Ecto neural progenitor cell (in vitro differentiated cells): ENCODE data around the gene PDCL2.
A peak's percentile ranks its signal among the peaks of the same experiment; 100 is the strongest.
"Not testable (repeated sequence)": the region's sequence is repeated elsewhere in the genome, so short reads cannot be mapped to it uniquely, and the experiment has no call there.

Source experiments
- DNase-seq: peaks from one replicate; pipeline ENCODE4 v3.0.0-alpha.2; 2018; ENCODE audit warnings: low spot score

PDCL2 gene, protein sequence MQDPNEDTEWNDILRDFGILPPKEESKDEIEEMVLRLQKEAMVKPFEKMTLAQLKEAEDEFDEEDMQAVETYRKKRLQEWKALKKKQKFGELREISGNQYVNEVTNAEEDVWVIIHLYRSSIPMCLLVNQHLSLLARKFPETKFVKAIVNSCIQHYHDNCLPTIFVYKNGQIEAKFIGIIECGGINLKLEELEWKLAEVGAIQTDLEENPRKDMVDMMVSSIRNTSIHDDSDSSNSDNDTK

DNA sequence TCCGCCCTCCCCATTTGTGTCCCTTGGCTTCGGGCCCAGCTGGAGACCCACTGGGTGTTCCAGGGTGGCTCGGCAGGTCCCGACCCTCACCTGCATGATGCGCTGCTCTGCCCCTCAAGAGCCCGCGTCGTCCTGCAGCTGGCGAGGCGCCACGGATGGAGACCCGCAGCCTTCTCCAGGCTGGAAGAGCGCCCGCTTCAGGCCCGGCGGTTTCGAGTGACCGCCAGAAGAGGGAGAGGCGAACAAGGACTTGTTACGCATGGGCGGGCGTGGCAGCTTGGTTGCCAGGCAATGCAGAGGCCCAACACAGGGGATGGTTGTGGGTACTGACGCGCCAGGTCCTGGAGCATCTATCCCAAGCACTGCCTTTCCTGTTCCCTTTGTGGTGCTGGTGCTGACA lies at the start of gene PDCL2:
PDCL2 (minus strand) TSS at position 232 of the 400 bp plus-strand sequence; CDS start at position 96, 136 bp downstream.
- DNase-seq: no peak

- peak; percentile 55 for DNase-seq
These were observed 45.3 kb upstream of the PDCL2 start for GRCh38 chr4:55637272-55637820.

DNA sequence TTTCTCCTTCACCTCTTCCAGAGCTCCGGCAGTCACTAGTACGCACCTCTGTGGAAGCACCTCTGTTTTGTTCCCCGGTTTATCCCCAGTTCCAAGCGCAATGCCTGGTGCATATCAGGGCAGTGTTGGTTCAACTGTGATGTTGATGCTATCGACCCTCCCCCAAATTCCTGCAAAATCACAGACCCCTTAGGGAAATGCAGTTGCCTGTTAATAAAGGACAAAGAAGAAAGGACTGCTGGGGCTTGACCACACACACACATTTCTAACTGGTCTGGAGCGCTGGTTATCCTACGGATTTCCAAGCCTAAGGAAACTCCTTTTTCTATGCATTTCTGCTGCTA lies 44.6 kb upstream of the PDCL2 start:
- DNase-seq: no peak

DNA sequence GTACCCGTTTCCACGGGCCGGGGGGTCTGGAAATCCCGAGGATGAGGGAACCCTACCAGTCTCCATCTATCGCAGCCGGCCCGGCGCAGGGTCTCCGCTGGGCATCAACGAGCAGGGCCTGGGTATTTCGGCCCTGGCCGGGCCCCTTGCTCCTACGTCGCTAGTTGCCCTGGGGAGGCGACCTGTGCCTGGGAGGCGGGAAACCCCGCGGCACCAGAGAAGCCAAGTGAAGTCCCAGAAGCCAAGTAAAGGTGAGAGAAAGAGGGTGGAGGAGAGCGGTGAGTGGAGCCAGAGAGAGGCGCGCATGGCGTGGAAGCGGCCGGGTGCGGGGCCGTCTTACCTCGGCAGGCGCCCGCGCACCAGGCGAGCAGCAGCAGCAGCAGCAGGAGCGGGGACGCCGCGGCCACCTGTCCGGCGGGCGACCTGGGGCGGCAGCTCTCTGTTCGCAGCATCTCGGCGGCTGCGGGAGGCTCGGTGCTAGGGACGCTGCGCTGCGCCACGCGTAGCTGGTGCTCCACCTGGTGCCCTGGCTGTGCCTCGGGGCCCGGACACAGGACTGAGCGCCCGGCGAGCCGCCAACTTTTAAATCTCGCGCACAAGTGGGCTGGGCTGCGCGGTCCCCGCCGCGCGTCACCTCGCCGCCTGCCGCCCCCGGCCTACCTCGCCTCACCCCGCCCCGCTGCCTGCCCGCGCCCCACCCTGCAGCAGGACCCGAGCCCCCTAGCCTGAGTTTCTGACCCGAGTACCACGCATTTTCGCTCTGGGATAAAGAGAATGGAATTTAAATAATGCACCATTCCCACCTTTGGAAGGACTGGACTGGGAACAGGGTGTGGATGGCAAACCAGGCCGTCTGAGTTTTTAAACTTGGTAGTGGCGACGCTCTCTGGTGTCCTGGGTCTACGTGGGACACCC lies 44.0 kb upstream of the PDCL2 start, which contains the start of gene NMU:
NMU (minus strand) TSS at position 558 of the 915 bp plus-strand sequence; CDS start at position 452, 106 bp downstream.
- DNase-seq: peak; percentile 73

GRCh38 chr4:55635282-55635681 lies 43.2 kb upstream of the PDCL2 start:
- DNase-seq: no peak

DNA sequence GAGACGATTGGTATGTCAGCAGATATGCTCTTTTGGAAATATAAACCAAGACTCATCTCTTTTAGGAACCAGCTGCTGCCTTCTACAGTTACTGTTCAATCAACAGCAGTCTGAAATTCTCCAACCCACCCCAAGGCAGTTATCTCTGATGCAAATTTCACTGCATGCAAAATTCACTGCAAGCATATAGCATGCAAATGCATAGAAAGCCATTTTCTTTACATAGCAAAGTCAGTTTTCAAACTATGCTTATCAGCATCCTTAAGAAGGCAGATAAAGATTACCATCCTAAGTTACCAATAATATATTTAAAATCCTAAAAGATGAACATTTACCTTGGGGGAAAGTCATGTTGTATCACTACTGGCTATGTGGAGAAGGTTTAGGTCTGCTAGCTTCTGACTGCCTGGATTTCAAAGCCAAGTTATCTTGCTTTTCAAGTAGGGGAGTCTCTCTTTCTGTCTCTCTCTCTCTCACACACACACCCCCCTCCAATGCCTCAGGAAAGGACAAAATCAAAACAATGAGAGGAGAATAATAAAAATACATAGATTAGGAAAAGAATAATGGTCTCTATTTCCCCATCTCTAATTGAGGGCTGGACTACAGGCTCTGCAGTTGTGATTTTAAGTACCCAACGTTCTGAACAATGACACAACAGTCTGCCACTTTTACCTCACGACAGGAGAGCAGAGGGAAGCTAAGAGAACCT lies 42.5 kb upstream of the PDCL2 start:
- DNase-seq: no peak

DNA sequence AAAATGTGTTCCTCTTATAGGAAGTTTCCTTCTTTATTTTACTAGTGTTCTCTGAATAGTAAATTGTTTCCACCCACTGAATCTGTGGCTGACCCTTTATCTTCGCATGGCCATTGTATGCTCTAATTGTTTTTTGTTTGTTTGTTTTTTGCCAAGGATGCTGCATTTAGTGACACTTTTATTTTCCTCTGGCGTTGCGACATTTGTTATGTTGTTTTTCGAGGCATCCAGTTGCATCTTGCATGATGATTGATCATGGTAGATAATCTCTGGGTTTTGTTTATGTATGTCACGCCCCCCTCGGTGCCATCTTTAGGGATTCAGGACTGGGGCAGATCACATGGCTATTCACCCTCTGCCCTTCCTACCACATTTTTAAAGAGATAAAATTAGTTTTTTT lies 41.9 kb upstream of the PDCL2 start:
- no peak for DNase-seq

DNA sequence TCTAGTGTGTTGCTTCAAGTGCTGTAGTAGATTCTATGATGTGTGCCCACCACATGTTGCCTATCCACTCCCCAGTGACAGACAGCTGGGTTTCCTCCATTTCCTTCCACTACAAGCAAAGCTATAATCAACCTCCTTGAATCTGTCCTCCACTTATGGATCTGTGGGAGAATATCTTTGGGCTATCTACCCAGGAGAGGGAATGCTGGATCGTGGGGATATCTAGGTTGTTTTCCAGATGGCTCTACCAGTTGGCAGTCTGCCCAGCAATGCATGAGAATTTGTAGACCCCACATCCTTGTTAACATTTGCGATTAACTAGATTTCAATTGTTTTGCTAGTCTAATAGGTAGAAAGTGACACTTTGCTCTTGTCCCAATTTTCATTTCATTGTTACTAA lies 33.8 kb upstream of the PDCL2 start:
- no peak for DNase-seq

DNA sequence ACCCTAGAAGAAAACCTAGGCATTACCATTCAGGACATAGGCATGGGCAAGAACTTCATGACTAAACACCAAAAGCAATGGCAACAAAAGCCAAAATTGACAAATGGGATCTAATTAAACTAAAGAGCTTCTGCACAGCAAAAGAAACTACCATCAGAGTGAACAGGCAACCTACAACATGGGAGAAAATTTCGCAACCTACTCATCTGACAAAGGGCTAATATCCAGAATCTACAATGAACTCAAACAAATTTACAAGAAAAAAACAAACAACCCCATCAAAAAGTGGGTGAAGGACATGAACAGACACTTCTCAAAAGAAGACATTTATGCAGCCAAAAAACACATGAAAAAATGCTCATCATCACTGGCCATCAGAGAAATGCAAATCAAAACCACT lies 32.0 kb upstream of the PDCL2 start:
- DNase-seq: not testable (repeated sequence)

- no peak for DNase-seq
These were observed 26.6 kb upstream of the PDCL2 start for GRCh38 chr4:55618546-55619143.

GRCh38 chr4:55617587-55618197 lies 25.6 kb upstream of the PDCL2 start:
- no peak for DNase-seq

- DNase-seq: no peak
These were observed 23.0 kb upstream of the PDCL2 start for GRCh38 chr4:55615008-55615407.

DNA sequence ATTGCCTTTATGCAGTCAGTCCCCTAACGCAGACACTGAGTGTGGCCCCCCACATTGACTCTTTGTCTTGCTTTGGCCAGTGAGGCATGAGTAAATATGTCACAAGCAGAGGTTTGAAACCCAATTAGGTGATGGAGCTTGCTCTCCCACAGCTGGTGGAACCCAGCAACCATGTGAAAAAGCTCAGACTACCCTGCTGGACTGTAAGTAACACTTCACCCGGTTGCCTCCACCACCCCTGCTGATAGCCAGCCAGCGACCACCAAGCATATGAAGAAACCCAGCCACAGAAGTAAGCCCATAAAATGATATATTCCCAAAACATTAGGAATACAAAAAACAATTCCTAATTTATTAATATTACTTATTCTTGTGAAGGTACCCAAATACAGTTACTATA lies 21.6 kb upstream of the PDCL2 start:
- no peak for DNase-seq

GRCh38 chr4:55612341-55612740 lies 20.3 kb upstream of the PDCL2 start:
- no peak for DNase-seq

GRCh38 chr4:55611358-55612059 lies 19.5 kb upstream of the PDCL2 start:
- no peak for DNase-seq

DNA sequence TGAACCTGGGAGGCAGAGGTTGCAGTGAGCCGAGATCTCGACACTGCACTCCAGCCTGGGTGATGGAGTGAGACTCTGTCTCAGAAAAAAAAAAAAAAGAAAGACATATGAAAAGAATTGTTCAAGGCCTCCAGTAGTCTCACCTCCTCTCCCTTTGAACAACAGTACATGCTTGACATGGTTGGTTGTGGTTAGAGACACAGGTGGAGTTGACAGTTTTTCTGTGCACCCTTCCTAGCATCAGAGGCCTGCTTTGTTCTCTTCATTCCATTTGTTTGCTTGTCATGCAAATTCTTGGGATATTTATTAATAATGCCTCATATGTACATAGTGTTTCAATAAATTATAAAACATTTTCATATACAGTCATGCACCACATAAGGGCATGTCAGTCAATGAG lies 18.3 kb upstream of the PDCL2 start:
- DNase-seq: no peak

- no peak for DNase-seq
These were observed 17.4 kb upstream of the PDCL2 start for GRCh38 chr4:55609393-55609866.

DNA sequence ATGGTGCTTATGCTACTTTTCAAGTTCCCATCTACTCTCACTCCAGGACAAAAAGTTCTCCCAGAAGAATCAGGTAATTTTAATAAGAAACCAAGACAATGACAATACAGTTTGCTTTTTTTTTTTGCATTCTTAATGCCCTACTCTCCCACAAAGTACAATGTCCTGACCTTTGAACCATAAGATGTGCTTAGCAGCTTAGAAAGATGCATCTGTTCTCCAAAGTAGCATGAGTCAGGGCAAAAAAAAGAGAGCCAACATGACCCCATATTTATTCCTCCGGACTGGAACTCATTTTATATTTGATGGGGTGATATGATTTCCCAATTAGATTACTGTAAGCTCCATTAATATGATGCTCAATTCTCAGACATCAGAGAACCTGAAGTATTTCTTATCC lies 16.5 kb upstream of the PDCL2 start:
- no peak for DNase-seq

DNA sequence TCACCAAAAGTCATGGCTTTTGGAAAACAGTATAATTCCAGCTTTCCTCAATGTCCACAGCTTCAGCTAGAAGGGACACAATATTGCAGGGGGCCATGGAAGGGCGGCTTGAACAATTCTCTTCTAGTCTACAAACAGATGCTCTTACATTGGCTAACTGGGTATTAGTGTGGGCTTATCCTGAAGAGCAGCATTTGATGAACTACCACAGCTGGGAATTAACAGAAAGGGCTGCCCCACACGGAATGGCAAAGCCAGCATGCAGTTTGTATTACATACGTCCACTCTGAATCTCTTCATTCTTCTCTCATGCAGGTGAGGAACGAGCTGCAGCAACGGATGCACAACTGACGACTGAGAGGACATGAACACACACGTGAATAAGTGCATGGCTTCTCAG lies 13.0 kb upstream of the PDCL2 start:
- DNase-seq: no peak

GRCh38 chr4:55600640-55601039 lies 8.6 kb upstream of the PDCL2 start:
- DNase-seq: no peak

- no peak for DNase-seq
These were observed 6.6 kb upstream of the PDCL2 start for GRCh38 chr4:55598641-55599040.
